Measurements from ENCODE around the gene FN1. TPM values are rescaled to one million over a fixed set of nuclear protein-coding genes. Genes with fewer than 3 reads are reported as not detected.

The FN1 gene
- polyA plus RNA-seq, 1 of the 3 experiments (the other 2 are of a cell fraction): 1,671 TPM

DNA sequence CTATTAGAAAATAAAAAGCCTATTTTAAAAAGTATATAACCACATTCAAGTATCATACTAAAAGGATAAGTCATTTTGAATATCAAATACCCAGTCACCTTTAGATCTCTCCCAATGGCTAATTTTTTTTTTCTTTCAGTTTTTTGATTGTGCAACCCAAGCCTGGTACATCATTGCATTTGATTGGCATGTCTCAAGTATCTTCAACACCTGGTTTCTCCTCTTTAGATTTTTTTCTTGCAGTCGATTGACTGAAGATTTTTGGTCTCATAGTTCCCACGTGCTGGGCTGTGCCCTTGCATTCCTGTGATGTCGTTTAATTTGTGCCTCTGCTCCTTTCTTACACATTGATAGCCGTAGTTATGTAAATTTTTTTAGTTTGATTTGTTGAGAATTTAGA lies 83.3 kb downstream of the FN1 start:
- no peaks in the 10 kb centered on the region for H3K9me2 ChIP-seq
- CTCF ChIA-PET: no interaction called here
- H3K36me3 ChIP-seq (replicated peaks in 1 of 2; ENCODE audit: control insufficient read depth in 1 of 2, insufficient read depth in 2 of 2, low read length in 1 of 2): peaks cover 27 to 33% of the 10 kb centered on the region in 2 experiments
- H2AFZ ChIP-seq (ENCODE audit: low read depth): no peak overlapping the region
- H3K9ac ChIP-seq: no peak overlapping the region
- H3K27me3 ChIP-seq (ENCODE audit: insufficient read depth): no peaks in the 10 kb centered on the region
- peaks cover 38% of the 10 kb centered on the region for H3F3A ChIP-seq (replicated peaks; ENCODE audit: insufficient read depth)
- no peak for DNase-seq
- WGBS (ENCODE audit: low lambda C conversion rate): 51% methylated on average over 4 of the region's 4 CpGs
- POLR2A ChIA-PET: no interaction called here
- H3K4me2 ChIP-seq: no peak overlapping the region
- H3K9me3 ChIP-seq: no peaks in the 10 kb centered on the region
- no peaks in the 10 kb centered on the region for H4K20me1 ChIP-seq (ENCODE audit: insufficient read depth)
- no peak overlapping the region for H3K27ac ChIP-seq (ENCODE audit: low read depth in 2 of 2, low read length in 1 of 2)
- no peak overlapping the region for H3K4me3 ChIP-seq (ENCODE audit: low read depth in 2 of 2, low read length in 1 of 2)
- TF ChIP-seq TCF12 (IDR thresholded peaks at IDR 0.05) (no peak), RAD21 (IDR thresholded peaks at IDR 0.05; ENCODE audit: low read length) (no peak), TEAD4 (IDR thresholded peaks at IDR 0.05; ENCODE audit: borderline replicate concordance, insufficient read depth) (no peak), RXRA (IDR thresholded peaks at IDR 0.05; ENCODE audit: borderline replicate concordance, low read depth) (no peak), ELF1 (IDR thresholded peaks at IDR 0.05) (no peak), REST (IDR thresholded peaks at IDR 0.05; ENCODE audit: low read depth, low read length) (no peak), EZH2phosphoT487 (IDR thresholded peaks at IDR 0.05; ENCODE audit: borderline replicate concordance, low read depth) (no peak), TAF1 (IDR thresholded peaks at IDR 0.05; ENCODE audit: borderline replicate concordance, low read depth, low read length) (no peak), IRF3 (IDR thresholded peaks at IDR 0.05; ENCODE audit: low read depth, low read length) (no peak), NFIC (IDR thresholded peaks at IDR 0.05; ENCODE audit: borderline replicate concordance) (no peak), CHD2 (IDR thresholded peaks at IDR 0.05; ENCODE audit: low read length, partially characterized antibody) (no peak), SIN3A (IDR thresholded peaks at IDR 0.05; ENCODE audit: borderline replicate concordance, low read depth, low read length) (no peak), FOXJ3 (CRISPR knock-in tag; IDR thresholded peaks at IDR 0.05) (no peak), EP300 (IDR thresholded peaks at IDR 0.05; ENCODE audit: borderline replicate concordance in 1 of 2, low read depth in 1 of 2, low read length in 1 of 2) (no peak), SMC3 (IDR thresholded peaks at IDR 0.05; ENCODE audit: low read depth, low read length) (no peak), POLR2AphosphoS5 (IDR thresholded peaks at IDR 0.05; ENCODE audit: low read depth, low read length) (no peak), FOSL2 (IDR thresholded peaks at IDR 0.05; ENCODE audit: borderline replicate concordance, low read depth) (no peak), MAX (IDR thresholded peaks at IDR 0.05; ENCODE audit: low read depth) (no peak)
- TF ChIP-seq, protein P1, sequence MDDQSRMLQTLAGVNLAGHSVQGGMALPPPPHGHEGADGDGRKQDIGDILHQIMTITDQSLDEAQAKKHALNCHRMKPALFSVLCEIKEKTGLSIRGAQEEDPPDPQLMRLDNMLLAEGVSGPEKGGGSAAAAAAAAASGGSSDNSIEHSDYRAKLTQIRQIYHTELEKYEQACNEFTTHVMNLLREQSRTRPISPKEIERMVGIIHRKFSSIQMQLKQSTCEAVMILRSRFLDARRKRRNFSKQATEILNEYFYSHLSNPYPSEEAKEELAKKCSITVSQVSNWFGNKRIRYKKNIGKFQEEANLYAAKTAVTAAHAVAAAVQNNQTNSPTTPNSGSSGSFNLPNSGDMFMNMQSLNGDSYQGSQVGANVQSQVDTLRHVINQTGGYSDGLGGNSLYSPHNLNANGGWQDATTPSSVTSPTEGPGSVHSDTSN (IDR thresholded peaks at IDR 0.05): no peak
- H3K4me1 ChIP-seq (ENCODE audit: control insufficient read depth in 1 of 2, insufficient read depth in 2 of 2, low read depth in 1 of 2, low read length in 1 of 2): no peaks in the 10 kb centered on the region
- no peaks in the 10 kb centered on the region for H3K79me2 ChIP-seq (ENCODE audit: insufficient read depth)

All from SK-N-SH (cell line).